Prostate gland (tissue), 2 donors: Measurements from ENCODE around the gene C5orf15.

Source experiments
- CTCF ChIP-seq, 4 experiments: fragments of 200-600 bp in 2 of 4; fragments of 450-650 bp in 2 of 4; sonication (generic) in 2 of 4; IDR thresholded peaks; 1 replicate in 3 of 4; 2 replicates in 1 of 4; pipeline ENCODE4 v1.5.1; 2016 to 2019; ENCODE audit warnings: antibody characterized with exemption in 4 of 4, mild to moderate bottlenecking in 2 of 4, moderate library complexity in 2 of 4
- POLR2A ChIP-seq: fragments of 450-650 bp; IDR thresholded peaks from one replicate; pipeline ENCODE4 v1.6.1; 2016; ENCODE audit warnings: antibody characterized with exemption, mild to moderate bottlenecking

- TF ChIP-seq POLR2A (no peak), CTCF (IDR thresholded peaks at IDR 0.05) (no peak)
Measured at GRCh38 chr5:133996683-133997252, 28.3 kb upstream of the C5orf15 start.
